NCI-H526 (cell line): ENCODE results near the gene FSD2.
A peak's percentile ranks its signal among the peaks of the same experiment; 100 is the strongest.

ENCODE experiments used
- DNase-seq, 2 experiments: peaks; one replicate each; lab custom pipeline; 2025; lab: John Stamatoyannopoulos, UW

Gene FSD2, protein sequence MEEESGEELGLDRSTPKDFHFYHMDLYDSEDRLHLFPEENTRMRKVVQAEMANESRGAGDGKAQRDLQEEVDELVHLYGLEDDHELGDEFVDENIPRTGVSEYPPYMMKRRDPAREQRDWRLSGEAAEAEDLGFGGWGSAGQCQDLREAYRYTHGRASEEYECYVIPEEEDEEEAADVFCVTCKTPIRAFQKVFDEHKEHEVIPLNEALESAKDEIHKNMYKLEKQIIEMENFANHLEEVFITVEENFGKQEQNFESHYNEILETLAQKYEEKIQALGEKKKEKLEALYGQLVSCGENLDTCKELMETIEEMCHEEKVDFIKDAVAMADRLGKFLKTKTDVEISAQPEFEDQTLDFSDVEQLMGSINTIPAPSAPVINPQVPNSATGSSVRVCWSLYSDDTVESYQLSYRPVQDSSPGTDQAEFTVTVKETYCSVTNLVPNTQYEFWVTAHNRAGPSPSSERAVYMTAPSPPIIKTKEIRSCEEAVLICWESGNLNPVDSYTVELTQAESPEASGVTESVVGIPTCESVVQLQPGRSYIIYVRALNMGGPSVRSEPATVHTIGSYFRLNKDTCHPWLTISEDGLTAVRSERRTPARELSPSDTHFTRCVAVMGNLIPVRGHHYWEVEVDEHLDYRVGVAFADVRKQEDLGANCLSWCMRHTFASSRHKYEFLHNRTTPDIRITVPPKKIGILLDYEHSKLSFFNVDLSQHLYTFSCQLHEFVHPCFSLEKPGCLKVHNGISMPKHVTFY

DNA sequence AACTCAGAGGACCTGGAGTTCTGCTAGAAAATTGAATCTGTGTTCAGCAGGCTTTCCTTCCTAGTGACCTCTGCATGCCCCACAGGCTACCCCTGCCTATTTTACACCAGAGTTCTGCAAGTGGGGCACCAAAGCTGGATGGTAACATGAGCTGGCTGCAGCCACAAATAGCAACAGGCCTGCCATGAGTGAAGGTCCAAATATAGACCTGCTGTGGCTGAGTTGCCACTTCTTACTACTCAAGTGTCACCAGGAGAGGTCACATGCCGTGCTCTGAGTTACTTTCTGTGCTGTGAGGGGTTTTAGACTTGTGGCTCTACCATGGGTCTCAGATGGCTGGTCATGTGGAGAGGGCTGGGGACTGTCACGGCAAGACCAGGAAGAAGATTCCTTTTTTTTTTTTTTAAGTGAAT is at the start of gene FSD2:
Gene FSD2, minus strand, starts transcription at position 76 of the 413 bp plus-strand sequence. CDS start 18,679 bp downstream, outside the sequence.
- no peak for DNase-seq

DNA sequence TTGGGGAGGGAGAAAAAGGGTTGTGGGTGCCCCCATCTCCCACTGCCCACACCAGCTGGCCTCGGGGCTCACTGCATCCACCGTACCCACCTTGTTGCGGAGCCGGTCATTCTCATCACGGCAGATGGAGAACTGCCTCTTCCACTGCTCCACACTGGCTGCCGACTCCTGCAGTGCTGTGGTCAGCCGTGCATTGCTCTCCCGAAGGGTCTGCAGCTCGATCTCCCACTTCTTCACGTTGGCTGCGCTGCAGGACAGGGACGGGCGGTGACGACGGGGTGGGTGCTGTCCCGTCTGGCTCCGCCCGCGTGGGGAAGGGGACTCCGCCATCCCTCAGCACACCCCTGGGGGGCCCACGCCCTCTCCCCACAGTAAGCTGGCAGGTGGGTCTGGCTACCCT is 48.7 kb upstream of the FSD2 start:
- no peak for DNase-seq

DNA sequence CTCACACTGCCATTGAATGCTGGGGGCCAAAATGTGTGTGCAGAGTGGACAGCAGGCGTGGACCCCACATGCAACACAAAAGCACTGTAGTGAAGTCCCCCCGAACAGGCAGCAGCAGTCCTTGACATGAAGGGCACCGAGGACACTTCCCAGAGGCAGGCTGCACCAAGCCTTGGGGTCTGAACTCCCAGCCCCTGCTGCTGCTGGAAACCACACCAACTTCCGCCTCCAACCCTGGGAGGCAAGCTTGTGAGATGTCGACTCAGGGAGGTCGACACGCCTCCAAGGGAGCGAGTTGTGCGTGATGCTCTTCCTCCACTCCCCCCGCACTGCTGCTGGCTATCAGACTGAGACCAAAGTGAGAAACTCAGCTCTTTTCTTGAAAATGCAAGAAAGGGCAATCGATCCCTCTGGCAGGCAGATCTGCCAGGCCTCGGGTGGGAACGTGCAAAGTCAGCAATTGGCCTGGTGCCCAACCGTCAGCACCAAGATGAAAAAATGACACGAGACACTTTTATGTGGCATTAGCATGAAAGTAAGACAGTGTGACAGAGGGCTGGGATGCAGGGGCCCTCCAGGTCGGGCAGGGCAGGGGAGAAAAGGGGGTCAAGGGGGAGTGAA is 47.2 kb upstream of the FSD2 start:
- no peak for DNase-seq

DNA sequence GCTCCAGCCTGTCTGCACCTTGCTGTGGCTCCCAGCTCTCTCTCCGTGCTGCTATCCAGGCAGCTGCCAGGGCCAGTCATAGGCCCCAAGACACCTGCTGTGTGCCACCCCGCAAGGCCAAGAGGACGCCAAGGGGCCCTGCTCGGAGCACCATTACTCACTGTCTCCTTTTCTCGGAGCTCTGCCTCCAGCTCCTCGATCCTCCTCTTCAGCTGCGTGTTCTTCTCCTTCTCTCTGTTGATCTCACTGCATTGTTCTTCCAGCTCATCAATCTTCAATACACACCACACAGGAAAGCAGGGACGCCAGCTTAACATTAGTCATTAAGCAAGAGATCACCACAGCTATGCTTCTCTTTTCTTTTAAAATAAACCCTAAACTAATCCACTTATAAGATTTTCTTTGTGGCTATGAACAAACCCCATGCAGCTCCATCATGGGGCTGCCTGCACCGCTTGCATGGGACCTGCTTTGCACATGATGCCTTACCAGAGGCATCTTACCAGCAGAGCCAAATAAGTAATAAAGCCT is 46.2 kb upstream of the FSD2 start:
- DNase-seq = no peak

DNA sequence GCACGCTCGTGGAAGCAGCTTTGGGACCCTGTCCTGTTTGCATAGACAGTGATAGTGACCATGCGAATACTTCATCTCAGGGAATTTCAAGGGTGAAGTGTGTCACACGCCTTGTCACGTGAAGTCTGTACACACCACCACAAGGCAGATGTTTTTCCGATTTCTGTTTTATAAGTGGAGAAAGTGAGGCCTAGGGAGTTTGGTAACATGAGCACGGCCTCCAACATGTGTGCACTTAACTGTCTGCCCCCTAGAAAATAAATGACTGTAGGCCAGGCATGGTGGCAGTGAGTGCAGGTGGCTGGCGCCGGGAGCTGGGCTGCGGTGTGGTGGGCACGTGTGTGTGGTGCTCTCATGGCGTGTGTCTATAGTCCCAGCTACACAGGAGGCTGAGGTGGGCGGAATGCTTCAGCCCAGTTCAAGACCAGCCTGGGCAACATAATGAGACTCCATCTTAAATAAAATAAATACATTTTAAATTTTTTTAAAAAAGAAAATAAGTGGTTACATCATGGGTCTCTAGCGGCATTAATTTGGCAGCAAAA is 45.5 kb upstream of the FSD2 start:
- no peak for DNase-seq

DNA sequence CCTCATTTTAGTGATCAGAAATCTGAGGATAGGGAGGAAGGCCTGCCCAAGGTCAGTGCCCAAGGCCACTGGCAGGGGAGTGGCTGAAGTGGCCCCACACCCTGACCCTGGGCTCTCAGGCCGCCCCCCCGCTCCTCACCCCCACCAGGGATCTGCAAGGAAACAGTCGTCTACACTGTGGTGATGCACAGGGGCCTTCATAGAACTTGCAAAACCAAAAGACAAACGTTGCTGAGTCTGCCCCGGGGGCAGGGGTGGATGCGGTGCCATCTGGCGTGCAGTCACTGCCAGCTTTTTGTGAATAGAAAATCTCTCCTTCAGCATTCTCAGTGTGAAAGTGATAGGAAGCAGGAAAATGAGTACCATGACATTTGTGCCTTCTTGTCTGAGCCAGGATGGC is 44.9 kb upstream of the FSD2 start:
- DNase-seq = no peak

DNA sequence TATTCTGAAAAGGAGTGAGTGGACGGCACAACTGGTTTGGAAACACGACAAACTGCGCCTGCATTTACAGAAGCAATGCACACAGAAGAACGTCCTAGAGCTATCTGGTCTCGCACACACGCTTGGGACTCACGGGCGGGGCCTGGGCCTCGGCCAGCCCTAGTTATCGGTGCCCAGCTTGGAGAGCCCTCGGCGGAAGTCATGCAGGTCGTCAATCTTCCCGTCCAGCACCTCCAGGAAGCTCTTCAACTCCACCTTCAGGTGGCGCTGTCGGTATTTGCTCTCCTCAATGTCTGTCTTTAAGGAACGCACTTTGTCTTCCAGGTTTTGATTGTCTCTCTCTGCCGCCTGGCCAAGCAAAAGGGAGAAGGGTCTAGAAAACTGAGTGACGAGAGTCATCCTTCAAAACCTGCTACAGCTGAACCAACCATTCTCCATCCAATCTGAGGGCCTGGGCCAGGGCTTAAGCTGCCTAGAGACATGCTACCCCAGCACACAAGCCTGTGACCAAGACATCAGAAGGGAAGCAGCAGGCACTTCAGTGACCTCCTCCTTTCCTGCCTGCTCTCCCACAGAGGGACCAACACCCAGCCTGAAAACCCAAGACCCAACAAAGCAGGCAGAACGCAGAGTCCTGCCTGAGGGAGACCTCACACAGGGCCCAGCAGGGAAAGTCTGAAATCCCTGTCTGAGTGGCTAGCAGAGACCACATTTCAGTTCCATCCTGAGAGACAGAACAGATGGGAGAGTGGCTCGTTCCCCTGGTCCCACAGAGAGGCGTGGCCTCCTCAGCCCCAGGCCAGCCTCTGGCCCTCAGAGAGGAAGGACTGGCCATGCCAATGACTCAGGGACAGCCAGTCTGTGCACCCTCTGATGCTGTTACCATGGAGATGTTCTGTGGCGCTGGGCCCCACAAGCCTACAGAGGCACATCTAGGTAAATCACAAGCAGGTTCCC is 44.0 kb upstream of the FSD2 start:
- peak; percentile 67 to 87 for DNase-seq

DNA sequence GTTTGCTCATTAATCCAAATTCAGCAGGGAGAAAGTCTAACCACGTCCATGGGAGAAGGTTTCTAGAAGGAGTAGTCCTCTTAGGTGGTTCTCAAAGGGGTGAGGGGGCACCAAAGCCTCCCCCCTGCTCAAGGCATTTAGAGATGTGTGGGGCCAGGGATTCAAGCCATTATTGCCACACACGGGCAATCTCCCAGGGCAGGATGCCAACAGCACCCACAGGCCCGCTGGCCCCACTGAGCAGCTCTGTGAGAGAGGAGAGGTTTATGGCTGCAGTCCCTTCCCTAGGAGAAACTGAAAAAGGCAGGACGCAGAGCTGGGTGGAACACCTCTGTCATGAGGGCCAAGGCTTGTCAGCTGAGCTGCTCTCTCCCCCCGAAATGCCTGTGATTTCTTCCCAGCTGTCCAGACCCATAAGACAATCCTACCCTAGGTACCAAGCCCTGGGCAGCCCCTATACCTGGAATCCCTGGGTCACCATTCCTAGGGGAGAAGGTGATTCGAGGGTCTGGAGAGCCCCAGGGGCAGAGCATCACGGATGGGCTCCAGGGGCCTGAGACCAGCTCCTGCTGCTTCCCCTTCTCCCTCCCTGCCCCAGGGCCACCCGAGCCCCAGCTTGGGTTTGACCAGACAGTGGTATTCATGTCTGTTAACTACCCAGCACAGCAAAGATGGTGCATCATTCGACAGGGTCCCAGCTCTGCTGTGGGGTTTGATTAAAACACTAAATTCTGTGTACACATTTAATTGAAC is 42.5 kb upstream of the FSD2 start:
- no peak for DNase-seq

DNA sequence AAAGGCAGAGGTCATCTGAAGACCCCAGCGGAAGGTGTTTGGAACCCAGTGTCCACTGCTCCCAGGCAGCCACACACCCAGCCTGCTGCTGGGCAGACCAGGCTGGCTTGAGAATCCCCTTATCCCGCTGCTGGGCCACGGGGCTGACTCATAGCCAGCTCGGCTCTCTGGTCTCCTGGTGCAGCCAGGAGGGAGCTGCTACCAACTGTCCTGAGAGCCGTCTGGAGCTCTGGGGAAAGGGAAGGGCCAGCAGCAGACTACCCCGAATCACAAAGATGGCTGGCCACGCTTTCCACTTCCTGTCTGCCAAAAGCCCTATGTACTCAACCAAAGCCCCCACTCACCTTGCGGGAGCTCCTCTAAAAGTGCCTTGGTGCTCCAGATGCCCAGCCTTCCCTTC is 41.8 kb upstream of the FSD2 start:
- no peak for DNase-seq

DNA sequence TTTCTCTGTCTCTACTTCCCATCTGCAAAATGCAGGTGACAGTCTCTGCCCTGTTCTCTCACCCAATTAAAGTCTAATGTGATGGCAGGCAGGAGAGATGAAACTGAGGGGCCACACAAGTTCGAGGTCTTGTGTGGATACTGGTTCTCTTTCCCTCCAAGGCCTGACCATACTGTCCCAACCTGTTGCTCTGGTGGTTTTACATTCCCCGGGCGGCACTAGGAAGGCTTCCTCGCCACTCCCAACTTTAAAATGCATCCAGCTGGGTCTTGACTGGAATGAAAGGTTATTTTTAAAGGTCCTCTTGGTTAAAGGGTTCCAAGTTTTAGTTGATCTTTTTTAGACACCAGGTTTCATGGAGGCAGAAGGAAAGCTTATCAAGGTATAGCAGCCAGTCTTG is 40.8 kb upstream of the FSD2 start:
- no peak for DNase-seq

DNA sequence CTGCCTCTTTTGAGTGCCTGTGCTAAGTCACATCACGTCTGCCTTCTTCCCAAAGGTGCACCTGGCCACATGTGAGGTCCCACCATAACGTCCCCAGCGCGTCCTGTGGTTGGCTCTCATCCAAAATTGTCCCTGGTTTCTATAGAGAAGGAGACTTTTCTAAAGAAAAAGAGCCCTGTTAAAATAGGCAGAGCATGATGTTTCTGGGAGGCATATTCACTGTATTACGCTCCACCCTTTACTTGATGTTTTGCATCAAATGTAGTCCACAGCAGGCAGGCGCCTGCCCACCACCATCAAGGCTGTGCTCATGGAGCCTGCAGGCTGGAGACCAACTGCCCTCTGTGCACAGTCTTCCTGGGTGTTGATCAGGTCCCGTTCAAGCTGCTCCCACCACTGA is 39.8 kb upstream of the FSD2 start:
- no peak for DNase-seq

DNA sequence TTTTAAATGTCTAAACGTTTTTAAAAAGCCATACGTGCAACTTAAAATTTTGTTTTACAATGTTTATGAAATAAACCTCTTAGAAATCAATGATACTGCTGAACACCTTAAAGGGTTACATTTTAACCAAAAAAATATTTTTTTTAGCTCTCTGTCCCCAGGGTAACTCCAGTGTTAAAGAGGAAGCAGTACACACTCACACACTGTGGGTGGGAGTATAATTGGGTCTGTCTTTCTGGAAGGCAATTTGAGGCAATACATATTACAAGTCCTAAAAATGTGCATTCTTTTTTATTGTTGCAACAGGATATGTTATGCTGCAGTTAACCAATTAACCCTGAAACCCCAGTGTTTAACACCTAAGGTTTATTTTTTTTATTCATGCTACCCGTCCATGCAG is 37.7 kb upstream of the FSD2 start:
- DNase-seq = no peak

DNA sequence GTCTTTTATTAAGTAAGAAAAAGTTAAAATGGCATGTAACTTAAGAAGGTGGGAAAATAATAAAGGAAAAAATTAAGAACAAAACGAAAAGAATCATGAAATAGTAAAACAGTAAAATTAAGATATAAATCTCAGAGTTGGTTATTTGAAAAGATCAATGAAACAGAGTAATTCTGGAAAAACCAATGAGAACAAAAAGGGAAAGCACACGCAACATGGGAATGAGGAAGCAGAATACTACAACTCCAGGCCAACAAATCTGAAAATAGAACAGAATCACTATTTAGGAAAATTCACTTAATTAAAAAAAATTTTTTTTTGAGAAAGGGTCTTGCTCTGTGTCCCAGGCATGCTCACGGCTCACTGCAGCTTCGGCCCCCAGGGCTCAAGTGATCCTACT is 34.3 kb upstream of the FSD2 start:
- no peak for DNase-seq

DNA sequence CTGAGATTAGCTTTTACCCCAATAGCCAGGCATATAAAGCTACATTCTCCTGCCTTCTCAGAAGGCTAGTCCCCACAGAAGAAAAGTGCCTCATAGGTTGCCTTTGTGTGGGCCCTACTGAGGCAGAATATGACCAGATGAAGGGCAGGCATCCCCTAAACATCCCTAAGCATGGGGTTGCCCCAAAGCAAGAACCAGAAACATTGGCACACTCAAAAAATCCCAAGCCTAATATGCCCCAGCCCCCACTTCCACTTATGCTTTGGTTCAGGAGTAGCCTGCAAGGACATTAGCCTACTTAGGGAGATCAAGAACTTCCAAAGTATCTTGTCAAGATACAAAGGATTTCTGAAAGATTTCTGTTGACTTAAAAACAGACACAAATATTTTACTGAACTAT is 33.3 kb upstream of the FSD2 start:
- no peak for DNase-seq

DNA sequence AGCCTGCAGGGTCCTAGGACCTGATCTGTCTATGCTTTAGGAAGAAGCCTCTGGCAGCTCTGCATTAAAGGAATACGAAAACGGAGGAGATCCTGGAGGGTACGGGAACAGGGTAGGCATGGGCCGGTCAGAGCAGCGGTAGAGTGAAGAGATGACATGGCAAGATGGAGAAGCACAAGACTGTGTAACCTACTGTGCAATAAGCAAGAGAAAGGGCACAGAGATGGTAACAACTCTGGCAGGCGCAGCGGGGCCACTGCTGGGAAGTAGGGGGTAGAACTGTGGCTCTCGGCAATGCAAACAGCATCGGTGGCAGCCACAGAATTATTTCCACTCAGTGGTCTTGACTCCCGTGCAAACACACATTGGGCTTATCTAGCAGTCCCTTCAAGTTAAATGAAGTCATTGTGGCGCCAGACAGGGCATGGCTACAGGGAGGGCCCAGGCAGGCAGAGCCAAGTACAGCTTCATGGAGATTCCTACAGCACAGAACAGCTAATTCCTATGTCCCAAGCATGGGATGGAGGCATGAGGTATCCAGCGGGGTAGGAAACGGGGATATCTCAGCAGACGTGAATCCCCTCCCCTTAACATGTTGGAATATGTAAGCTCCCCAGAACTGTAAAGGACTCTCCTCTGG is 32.3 kb upstream of the FSD2 start:
- no peak for DNase-seq

DNA sequence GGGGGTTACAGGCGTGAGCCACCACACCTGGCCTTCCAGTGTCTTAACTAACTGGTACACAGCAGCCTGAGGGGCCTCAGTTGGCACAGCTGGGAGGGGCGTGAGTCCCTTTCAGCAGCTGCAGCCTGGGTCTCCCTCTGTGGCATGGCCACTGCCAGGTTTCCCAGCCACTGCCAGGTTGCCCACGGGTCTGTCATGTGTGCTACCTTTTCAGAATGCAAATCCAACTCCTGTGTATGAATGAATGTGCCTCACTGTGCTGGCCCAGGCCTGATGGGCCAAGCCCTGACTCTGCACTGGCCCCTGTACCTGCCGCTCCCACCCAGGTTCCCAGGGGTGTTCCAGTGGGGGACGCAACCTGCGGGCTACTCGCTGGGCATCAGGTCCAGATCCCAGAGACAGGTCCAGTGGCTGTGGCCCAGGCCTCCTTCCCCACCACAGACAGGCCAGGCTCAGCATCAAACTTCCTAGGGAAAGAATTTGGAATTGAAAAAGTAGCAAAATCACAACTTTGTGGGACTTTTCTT is 29.6 kb upstream of the FSD2 start:
- DNase-seq = no peak

DNA sequence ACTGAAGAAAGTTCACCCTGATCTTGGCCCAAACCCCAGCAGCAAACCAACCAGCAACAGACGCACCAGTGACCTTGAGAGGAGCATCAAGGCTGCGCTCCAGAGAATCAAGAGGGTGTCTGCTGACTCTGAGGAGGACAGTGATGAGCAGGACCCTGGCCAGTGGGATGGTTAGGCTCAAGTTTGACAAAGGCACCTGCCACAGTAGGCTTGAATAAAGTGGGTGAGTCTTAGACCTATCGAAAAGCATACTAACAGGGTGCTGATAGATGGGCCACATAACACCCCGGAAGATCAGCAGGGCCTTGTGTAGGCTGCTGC is 27.5 kb upstream of the FSD2 start:
- DNase-seq = no peak

DNA sequence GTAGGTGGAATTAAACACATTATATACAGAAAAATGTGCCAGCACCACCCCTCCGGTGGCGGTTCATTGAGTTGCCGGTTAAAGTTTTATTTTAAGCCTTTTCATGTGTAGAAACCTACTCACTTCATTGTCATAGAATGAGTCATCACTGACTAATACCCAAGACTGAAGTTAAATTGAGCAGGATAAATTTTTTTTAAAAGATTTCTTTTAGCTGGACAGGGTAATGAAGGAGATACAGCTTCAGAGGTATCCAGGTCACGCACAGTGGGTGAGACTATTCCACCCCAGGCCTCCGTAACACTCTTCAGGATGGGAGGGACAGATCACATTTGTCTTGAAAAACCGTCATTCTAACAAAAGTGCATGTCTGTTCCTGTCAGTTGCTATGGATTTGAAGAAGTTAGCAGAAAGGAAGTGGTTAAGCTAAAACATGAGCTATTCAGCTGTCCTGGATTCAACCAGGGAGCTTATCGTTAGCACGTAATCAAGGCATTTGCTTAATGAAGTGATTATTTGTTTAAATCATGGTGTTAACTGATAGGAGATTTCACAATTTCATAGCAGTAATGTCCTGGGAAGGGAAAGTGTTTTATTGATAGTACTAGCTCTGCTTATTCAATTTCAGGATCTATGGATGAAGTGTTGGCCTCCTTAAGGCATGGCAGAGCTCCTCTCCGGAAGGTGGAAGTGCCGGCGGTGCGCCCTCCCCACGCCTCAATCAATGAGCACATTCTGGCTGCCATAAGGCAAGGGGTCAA is 26.9 kb upstream of the FSD2 start:
- no peak for DNase-seq

DNA sequence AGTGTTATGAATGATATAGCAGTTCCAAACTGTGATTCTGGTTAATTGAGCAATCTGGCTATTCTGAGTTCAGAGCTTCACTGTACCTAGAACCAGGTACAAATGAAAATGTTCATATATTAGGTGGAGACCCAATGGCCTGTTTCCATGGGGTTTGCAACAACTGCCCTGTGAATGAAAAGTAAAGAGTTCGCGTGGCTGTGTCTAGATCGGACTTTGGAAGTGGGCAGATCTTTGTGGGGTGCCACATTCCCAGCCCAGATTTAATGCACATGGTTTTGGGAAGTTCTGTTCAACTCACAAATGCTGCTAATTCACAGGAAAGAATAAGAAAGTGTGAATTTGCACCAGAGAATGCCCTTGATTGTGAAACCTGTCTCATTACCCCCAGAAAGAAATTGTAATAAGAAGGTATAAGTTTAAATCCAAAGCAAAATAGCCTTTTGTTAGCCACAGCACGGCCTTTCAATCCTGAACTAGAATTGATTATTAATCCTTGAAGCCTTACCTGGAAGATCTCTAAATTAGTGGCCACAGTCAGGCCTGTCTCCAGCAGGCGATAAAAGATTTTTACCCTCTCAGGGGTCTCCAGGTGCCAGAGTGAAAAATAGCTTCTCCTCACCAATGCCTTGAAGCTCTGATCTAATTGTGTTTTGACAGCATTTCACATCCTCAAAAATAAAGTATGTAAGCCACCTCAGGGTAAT is 26.2 kb upstream of the FSD2 start:
- DNase-seq = no peak
